ENCODE data around the gene PARL.

The PARL gene

GRCh38 chr3:183884427-183885296, at the start of gene PARL:
PARL (minus strand) TSS chr3:183884880; CDS start chr3:183884846, 34 bp downstream.
- peak within 1 kb of the TSS; percentile 90 for H3K27ac Mint-ChIP-seq
- no peaks in the 10 kb centered on the region for H3K9me3 Mint-ChIP-seq
- peak within 1 kb of the TSS; percentile 98 for H3K4me3 Mint-ChIP-seq
- H3K36me3 Mint-ChIP-seq = no peaks in the 10 kb centered on the region
- no peaks in the 10 kb centered on the region for H3K27me3 Mint-ChIP-seq
- H3K4me1 Mint-ChIP-seq = peaks cover 44% of the 10 kb centered on the region

- Mint-ChIP-seq H3K36me3 (peaks cover 9% of the 10 kb centered on the region), H3K9me3 (no peaks in the 10 kb centered on the region), H3K4me3 (no peak overlapping the region), H3K27me3 (no peaks in the 10 kb centered on the region), H3K4me1 (no peaks in the 10 kb centered on the region), H3K27ac (no peak overlapping the region)
Measured at GRCh38 chr3:183933160-183933559, 48.5 kb upstream of the PARL start.

- Mint-ChIP-seq H3K36me3 (peaks cover 6% of the 10 kb centered on the region), H3K27ac (no peak overlapping the region), H3K9me3 (no peaks in the 10 kb centered on the region), H3K27me3 (no peaks in the 10 kb centered on the region), H3K4me1 (no peaks in the 10 kb centered on the region), H3K4me3 (no peak overlapping the region)
Measured at GRCh38 chr3:183931881-183932280, 47.2 kb upstream of the PARL start.

GRCh38 chr3:183930086-183930485, 45.4 kb upstream of the PARL start:
- H3K9me3 Mint-ChIP-seq = no peaks in the 10 kb centered on the region
- no peaks in the 10 kb centered on the region for H3K27me3 Mint-ChIP-seq
- no peak overlapping the region for H3K4me3 Mint-ChIP-seq
- no peak overlapping the region for H3K27ac Mint-ChIP-seq
- H3K4me1 Mint-ChIP-seq = no peaks in the 10 kb centered on the region
- H3K36me3 Mint-ChIP-seq = peaks cover 2% of the 10 kb centered on the region

- Mint-ChIP-seq H3K27ac (no peak overlapping the region), H3K4me3 (no peak overlapping the region), H3K27me3 (no peaks in the 10 kb centered on the region), H3K4me1 (no peaks in the 10 kb centered on the region), H3K36me3 (peaks cover 4% of the 10 kb centered on the region), H3K9me3 (no peaks in the 10 kb centered on the region)
Measured at GRCh38 chr3:183927059-183927458, 42.4 kb upstream of the PARL start.

- peaks cover 7% of the 10 kb centered on the region for H3K36me3 Mint-ChIP-seq
- H3K27ac Mint-ChIP-seq = no peak overlapping the region
- no peaks in the 10 kb centered on the region for H3K4me1 Mint-ChIP-seq
- no peaks in the 10 kb centered on the region for H3K9me3 Mint-ChIP-seq
- no peaks in the 10 kb centered on the region for H3K27me3 Mint-ChIP-seq
- no peak overlapping the region for H3K4me3 Mint-ChIP-seq
Measured at GRCh38 chr3:183924956-183925355, 40.3 kb upstream of the PARL start.

- peaks cover 8% of the 10 kb centered on the region for H3K36me3 Mint-ChIP-seq
Measured at GRCh38 chr3:183924543-183924942, 39.9 kb upstream of the PARL start.

GRCh38 chr3:183922421-183922820, 37.7 kb upstream of the PARL start:
- Mint-ChIP-seq H3K4me1 (no peaks in the 10 kb centered on the region), H3K27ac (no peak overlapping the region), H3K9me3 (no peaks in the 10 kb centered on the region), H3K36me3 (peaks cover 8% of the 10 kb centered on the region), H3K27me3 (no peaks in the 10 kb centered on the region), H3K4me3 (no peak overlapping the region)

More at GRCh38 chr3:183924543-183924942, 39.9 kb upstream of the PARL start:
- Mint-ChIP-seq H3K9me3 (no peaks in the 10 kb centered on the region), H3K27ac (no peak overlapping the region), H3K4me3 (no peak overlapping the region), H3K4me1 (no peaks in the 10 kb centered on the region), H3K27me3 (no peaks in the 10 kb centered on the region)

- no peak overlapping the region for H3K27ac Mint-ChIP-seq
- H3K4me3 Mint-ChIP-seq = no peak overlapping the region
- peaks cover 8% of the 10 kb centered on the region for H3K36me3 Mint-ChIP-seq
- no peaks in the 10 kb centered on the region for H3K27me3 Mint-ChIP-seq
- no peaks in the 10 kb centered on the region for H3K4me1 Mint-ChIP-seq
- no peaks in the 10 kb centered on the region for H3K9me3 Mint-ChIP-seq
Measured at GRCh38 chr3:183921096-183921495, 36.4 kb upstream of the PARL start.

- Mint-ChIP-seq H3K4me1 (no peaks in the 10 kb centered on the region), H3K9me3 (no peaks in the 10 kb centered on the region), H3K27me3 (no peaks in the 10 kb centered on the region), H3K27ac (no peak overlapping the region), H3K4me3 (no peak overlapping the region), H3K36me3 (peaks cover 8% of the 10 kb centered on the region)
Measured at GRCh38 chr3:183920416-183920815, 35.7 kb upstream of the PARL start.

- Mint-ChIP-seq H3K27me3 (no peaks in the 10 kb centered on the region), H3K4me3 (no peak overlapping the region), H3K36me3 (peaks cover 5% of the 10 kb centered on the region), H3K27ac (no peak overlapping the region), H3K4me1 (no peaks in the 10 kb centered on the region), H3K9me3 (no peaks in the 10 kb centered on the region)
Measured at GRCh38 chr3:183918178-183918577, 33.5 kb upstream of the PARL start.

- Mint-ChIP-seq H3K9me3 (no peaks in the 10 kb centered on the region), H3K4me1 (no peaks in the 10 kb centered on the region), H3K36me3 (peaks cover 5% of the 10 kb centered on the region), H3K4me3 (no peak overlapping the region), H3K27ac (no peak overlapping the region), H3K27me3 (no peaks in the 10 kb centered on the region)
Measured at GRCh38 chr3:183917776-183918175, 33.1 kb upstream of the PARL start.

- Mint-ChIP-seq H3K27me3 (no peaks in the 10 kb centered on the region), H3K4me3 (no peak overlapping the region), H3K36me3 (peaks cover under 1% of the 10 kb centered on the region), H3K9me3 (no peaks in the 10 kb centered on the region), H3K4me1 (no peaks in the 10 kb centered on the region), H3K27ac (no peak overlapping the region)
Measured at GRCh38 chr3:183914856-183915255, 30.2 kb upstream of the PARL start.

GRCh38 chr3:183913580-183913920, 28.9 kb upstream of the PARL start:
- Mint-ChIP-seq H3K27ac (no peak overlapping the region), H3K27me3 (no peaks in the 10 kb centered on the region), H3K36me3 (no peaks in the 10 kb centered on the region), H3K4me1 (no peaks in the 10 kb centered on the region), H3K4me3 (no peak overlapping the region), H3K9me3 (no peaks in the 10 kb centered on the region)

- H3K36me3 Mint-ChIP-seq = no peaks in the 10 kb centered on the region
- no peak overlapping the region for H3K27ac Mint-ChIP-seq
- H3K27me3 Mint-ChIP-seq = no peaks in the 10 kb centered on the region
- H3K9me3 Mint-ChIP-seq = no peaks in the 10 kb centered on the region
- no peak overlapping the region for H3K4me3 Mint-ChIP-seq
- no peaks in the 10 kb centered on the region for H3K4me1 Mint-ChIP-seq
Measured at GRCh38 chr3:183912895-183913579, 28.4 kb upstream of the PARL start.

- Mint-ChIP-seq H3K4me1 (no peaks in the 10 kb centered on the region), H3K27ac (no peak overlapping the region), H3K36me3 (no peaks in the 10 kb centered on the region), H3K4me3 (no peak overlapping the region), H3K27me3 (no peaks in the 10 kb centered on the region), H3K9me3 (no peaks in the 10 kb centered on the region)
Measured at GRCh38 chr3:183911763-183912506, 27.3 kb upstream of the PARL start.

Data from activated naive CD4-positive, alpha-beta T cell treated with anti-CD3 and anti-CD28 coated beads, Interleukin-2, amount 50 U/mL, for 24 hours (primary cell).